GM10847 (cell line): ENCODE results near the gene ITSN1.

Experiments
- POLR2A ChIP-seq: IDR thresholded peaks from 2 replicates; pipeline ENCODE4 v1.6.1; 2011; ENCODE audit not compliant: insufficient read length; ENCODE audit errors: extremely low read depth

The ITSN1 gene

GRCh38 chr21:33642027-33642895, at the start of gene ITSN1:
ITSN1 (plus strand) TSS chr21:33642501; CDS start chr21:33718829, 76,328 bp downstream.
- TF ChIP-seq POLR2A = peak; percentile 10

GRCh38 chr21:33598051-33598450, 44.2 kb upstream of the ITSN1 start:
- TF ChIP-seq POLR2A = no peak

GRCh38 chr21:33608559-33608958, 33.7 kb upstream of the ITSN1 start:
- no peak for TF ChIP-seq POLR2A

- no peak for TF ChIP-seq POLR2A
Measured at GRCh38 chr21:33611006-33611744, 31.1 kb upstream of the ITSN1 start.

GRCh38 chr21:33618407-33618806, 23.9 kb upstream of the ITSN1 start:
- TF ChIP-seq POLR2A = no peak

GRCh38 chr21:33619726-33620125, 22.6 kb upstream of the ITSN1 start:
- TF ChIP-seq POLR2A = no peak

GRCh38 chr21:33622253-33622652, 20.0 kb upstream of the ITSN1 start:
- no peak for TF ChIP-seq POLR2A

GRCh38 chr21:33634254-33634653, 8.0 kb upstream of the ITSN1 start:
- TF ChIP-seq POLR2A = no peak

GRCh38 chr21:33640697-33641351, 1.5 kb upstream of the ITSN1 start:
- no peak for TF ChIP-seq POLR2A

GRCh38 chr21:33641352-33642026, 812 bp upstream of the ITSN1 start, which contains the start of gene CRYZL1:
CRYZL1 (minus strand) TSS chr21:33641741; CDS start chr21:33631551, 10,190 bp downstream.
- TF ChIP-seq POLR2A = peak; percentile 61

GRCh38 chr21:33642896-33643657, 776 bp downstream of the ITSN1 start:
- no peak for TF ChIP-seq POLR2A

- TF ChIP-seq POLR2A = no peak
Measured at GRCh38 chr21:33643658-33644311, 1.5 kb downstream of the ITSN1 start.

- TF ChIP-seq POLR2A = no peak
Measured at GRCh38 chr21:33644383-33645074, 2.2 kb downstream of the ITSN1 start.
